ENCODE measurements around the gene SLCO1A2.

DNA sequence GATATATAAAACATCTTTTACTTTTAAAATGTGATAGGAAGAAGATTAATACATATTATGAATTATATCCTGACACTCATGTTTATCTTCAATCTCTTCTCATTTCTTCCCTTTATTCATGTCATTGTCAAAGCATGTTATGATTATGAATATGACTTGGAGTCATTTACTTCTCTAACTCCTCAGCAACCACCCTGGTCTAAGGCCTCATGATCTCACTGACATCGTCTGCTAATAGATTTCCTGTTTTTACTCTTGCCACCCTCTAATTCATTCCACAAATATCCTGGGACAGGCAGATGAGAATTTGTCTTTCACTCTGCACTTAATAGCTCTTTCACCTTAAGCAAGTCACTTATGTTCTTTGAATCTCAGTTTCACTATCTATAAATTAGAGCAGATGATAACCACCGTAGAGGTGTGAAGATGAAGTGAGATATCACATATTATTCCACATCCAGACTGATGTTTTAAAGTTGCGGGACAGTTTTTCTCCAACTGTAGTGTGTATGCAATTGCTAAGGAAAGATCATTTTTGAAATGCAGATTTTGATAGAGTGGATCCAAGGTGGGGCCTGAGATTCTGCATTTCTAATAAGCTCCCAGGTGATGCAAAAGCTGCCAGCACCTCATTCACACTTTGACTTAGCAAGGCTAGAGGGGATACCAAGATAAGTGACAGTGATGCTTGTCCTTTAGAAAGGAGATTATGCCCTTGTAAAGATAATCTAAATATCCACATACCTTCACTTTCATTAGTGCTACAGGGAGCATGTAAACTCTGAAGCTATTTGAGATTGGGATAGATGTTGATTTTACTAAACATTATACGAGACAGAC, 34.6 kb upstream of the SLCO1A2 start:
- no peak for TF ChIP-seq POLR2A (IDR thresholded peaks at IDR 0.05)
- TF ChIP-seq, protein P1, sequence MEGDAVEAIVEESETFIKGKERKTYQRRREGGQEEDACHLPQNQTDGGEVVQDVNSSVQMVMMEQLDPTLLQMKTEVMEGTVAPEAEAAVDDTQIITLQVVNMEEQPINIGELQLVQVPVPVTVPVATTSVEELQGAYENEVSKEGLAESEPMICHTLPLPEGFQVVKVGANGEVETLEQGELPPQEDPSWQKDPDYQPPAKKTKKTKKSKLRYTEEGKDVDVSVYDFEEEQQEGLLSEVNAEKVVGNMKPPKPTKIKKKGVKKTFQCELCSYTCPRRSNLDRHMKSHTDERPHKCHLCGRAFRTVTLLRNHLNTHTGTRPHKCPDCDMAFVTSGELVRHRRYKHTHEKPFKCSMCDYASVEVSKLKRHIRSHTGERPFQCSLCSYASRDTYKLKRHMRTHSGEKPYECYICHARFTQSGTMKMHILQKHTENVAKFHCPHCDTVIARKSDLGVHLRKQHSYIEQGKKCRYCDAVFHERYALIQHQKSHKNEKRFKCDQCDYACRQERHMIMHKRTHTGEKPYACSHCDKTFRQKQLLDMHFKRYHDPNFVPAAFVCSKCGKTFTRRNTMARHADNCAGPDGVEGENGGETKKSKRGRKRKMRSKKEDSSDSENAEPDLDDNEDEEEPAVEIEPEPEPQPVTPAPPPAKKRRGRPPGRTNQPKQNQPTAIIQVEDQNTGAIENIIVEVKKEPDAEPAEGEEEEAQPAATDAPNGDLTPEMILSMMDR (IDR thresholded peaks at IDR 0.05): no peak

Data from thyroid gland (tissue), 4 donors.